Measurements from ENCODE around the gene SLC25A21.

The SLC25A21 gene

GRCh38 chr14:36976571-36977023, 195.8 kb downstream of the SLC25A21 start:
- peak; percentile 14 for DNase-seq

DNA sequence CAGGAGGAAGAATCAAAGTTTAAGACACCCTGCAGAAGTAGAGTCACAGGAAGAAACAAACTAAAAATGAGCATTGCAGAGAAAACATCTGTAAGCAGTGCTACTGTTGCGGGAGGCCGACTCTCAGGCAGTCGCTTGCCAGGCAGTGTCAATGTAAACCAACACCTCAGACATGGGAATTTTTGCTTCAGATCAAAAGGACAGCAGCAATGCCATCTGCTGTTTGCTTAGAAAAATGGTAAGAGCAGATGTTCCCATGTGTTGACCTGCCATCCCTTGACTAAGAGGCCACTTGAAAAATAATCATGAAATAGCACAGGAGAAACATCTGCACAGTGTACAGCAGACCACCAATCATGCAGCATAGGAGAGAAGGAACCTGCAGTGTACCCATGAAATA, 196.6 kb downstream of the SLC25A21 start:
- DNase-seq = no peak

- DNase-seq = no peak
Observed at GRCh38 chr14:36974985-36975384, 197.4 kb downstream of the SLC25A21 start.

GRCh38 chr14:36973806-36974442, 198.5 kb downstream of the SLC25A21 start:
- no peak for DNase-seq

DNA sequence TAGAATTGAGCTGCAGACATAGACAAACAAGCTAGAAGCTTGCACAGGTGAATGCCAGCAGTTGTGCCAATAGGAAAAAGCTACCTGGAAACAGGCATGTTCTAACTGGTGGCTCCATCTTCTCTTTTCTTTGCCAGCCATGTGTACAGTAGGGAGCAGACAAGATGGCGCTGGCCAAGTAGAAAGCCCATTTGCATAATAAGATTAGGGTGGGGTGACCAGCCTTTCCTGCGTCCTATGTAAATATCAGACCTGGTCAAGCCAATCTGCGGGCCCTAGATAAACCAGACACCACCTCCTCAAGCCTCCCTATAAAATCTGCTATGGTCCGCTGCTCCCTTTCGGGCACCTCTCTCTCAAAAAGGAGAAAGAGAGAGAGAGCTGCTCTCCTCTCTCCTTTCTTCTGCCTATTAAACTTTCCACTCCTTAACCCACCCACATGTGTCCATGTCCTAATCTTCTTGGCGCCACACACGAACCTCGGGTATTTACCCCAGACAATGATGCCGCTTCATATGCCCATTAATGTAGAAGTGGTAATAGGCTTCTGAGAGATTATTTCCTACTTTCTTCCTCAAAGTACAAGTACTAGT, 201.0 kb downstream of the SLC25A21 start:
- DNase-seq = no peak

GRCh38 chr14:36967892-36968555, 204.4 kb downstream of the SLC25A21 start:
- DNase-seq = no peak

DNA sequence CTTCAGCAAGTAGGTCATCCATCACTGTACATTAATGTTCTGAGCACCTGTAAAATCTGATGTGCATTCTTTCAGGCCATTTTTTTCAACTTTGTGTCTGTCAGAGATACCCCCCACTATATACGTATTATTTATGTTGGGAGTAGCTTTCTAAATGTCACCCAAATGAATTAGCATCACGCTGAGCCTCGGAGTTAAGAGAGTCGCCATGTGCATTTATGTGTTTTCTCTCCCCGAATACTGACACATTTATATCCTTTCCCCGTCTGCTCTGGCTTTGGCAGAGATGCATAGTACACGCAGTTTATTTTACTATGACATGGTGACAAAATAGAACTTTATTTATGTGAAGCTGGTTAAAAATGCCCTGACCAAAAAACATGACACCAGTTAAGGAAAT, 216.4 kb downstream of the SLC25A21 start:
- DNase-seq = no peak

DNA sequence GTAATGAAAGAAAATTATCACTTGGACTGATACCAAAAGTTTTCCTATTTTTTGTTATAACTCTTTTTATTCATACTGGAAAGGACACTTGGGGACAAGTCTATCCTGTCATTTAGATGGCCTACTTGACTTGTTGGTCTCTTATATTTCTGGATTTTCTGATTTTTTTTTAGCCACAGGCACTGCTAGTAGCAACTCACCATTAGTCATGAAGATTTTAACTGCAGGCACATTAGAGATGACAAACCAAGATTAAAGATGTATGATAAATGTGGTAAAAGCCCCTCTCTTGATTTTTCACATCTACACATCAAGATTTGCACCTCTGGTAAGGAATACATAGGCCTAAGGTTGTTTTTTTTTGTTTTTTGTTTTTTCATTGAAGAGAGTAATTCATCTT, 217.0 kb downstream of the SLC25A21 start:
- DNase-seq = no peak

DNA sequence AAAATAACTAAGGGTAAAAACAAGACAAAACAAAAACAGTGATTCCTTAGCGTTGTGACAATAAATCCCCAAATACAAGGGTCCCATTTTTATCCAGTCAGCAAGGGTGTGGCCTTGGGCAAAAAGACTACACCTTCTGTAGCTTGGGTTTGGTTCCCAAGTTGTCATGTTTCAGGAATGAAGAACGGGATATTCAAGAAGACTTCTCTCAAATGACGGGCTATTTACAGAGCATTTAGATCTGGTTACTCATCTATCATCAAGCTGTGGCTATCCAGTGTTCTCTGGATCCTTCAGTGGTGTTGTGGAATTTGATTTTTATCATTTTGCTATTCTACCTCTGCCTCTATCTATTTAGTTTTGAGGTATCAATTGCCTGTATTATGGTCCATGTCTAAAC, 219.7 kb downstream of the SLC25A21 start:
- DNase-seq = no peak

GRCh38 chr14:36951380-36951911, 221.0 kb downstream of the SLC25A21 start:
- no peak for DNase-seq

DNA sequence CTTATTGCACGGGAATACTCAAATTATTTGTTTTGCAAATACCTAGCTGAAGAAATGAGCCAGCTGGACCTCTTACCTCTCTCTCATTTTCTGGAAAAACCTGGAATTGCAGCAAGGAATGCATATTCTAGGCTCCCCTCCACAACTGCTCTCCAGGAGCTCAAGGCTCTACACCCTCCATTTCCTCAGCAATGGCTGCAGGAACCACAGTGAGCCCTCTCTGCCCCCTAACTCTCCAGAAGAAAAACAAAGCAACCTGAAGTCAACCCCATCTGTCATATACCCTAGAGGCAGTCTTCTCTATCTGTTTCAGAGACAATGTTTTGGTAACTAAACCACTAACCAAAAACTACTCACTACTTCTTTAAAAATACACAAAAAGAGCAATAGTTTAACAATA, 221.6 kb downstream of the SLC25A21 start:
- DNase-seq = no peak

GRCh38 chr14:36949371-36949770, 223.0 kb downstream of the SLC25A21 start:
- no peak for DNase-seq

DNA sequence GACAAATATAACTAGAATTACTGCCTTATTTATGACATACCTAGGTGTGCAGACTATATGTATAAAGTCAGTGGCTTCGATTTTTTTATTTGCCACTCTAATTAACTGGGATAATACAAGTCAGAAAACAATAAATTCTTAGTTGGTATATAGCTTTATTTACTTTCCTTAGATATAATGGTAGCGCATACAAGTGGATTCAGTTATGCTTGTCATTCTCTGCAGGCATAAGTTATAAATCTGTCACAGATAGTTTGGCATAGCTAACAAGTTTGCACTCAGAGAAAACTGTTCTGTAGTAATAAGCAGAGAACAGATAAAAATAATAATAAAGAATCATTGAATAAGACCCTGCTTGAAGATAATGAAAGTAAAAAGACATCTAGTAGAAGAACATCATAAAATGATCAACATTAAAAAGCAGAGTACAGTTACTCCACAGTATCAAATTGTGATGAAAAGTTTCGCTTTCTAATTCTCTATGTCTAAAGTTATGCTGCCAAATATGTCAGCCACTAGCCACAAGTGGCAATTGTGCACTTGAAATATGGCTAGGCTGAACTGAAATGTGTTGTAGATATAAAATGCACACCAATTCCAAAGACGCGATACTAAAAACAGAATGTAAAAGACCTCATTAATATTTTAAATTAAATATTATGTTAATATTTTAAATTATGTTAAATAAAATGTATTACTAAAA, 224.1 kb downstream of the SLC25A21 start:
- no peak for DNase-seq

DNA sequence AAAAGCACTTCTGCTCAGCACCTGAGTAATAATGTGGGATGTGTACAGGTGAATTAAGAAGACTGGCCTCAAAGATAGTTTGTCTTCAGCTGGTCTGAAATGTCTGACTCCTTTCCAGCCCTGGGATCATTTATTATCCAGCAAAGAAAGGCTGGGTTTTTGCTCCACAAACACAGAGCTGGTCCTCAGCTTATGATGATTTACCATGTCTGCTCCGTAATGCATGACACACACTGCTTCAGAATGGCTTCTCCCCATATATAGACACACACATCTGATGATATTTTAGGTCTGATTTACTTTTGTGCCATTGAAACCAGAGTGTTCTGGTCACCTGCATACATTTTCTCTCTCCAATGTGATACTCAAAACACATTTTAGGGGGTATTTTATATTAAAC, 225.0 kb downstream of the SLC25A21 start:
- no peak for DNase-seq

DNA sequence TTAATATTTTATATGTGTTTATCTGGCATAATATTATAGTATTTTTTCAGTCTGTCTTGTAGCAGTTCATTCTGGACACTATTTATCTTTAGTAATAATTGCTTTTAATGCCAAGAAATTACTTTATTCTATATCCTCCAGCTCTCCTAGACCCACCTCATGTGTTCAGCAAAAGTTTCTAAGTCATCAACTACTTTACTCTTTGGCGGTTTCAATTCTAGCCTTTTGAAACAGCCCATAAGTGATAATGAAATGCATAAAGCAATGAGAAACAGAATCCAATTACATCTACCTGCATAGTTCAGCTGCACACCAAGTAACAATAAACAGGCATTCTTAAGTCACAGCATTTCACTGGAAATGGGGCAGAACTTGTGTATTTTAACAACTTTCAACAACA, 225.5 kb downstream of the SLC25A21 start:
- DNase-seq = no peak

DNA sequence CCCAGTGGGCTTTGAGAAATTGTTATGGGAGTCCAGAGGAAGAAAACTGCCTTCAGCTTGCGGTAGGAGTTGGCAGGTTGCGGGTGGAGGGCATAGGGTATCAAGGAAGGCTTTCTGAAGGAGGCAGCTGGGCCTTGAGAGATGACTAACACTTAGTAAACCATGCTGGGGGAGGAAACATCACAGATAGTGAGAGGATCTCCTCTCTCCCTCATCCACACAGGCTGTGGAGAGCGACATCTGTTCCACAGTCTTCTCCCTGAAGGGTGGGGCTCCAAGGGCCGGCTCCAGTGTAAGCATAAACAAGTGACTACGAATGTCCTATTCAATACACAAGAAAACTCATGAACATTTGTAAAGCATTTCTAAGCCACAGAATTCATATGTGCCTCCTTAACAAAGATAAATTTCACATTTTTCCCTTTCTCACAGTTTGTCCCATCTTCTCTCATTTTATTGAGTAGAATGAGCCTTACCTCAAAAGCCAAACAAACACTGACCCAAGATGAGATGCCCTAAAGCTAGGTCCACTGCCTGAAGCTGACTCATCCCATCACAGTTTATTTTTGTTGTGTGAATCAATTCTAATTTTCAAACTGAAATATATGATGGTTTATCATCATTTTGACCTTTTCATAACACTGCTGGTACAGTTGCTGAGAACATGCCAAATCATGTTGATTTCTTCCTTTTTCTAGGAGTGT, 227.9 kb downstream of the SLC25A21 start:
- DNase-seq = no peak

DNA sequence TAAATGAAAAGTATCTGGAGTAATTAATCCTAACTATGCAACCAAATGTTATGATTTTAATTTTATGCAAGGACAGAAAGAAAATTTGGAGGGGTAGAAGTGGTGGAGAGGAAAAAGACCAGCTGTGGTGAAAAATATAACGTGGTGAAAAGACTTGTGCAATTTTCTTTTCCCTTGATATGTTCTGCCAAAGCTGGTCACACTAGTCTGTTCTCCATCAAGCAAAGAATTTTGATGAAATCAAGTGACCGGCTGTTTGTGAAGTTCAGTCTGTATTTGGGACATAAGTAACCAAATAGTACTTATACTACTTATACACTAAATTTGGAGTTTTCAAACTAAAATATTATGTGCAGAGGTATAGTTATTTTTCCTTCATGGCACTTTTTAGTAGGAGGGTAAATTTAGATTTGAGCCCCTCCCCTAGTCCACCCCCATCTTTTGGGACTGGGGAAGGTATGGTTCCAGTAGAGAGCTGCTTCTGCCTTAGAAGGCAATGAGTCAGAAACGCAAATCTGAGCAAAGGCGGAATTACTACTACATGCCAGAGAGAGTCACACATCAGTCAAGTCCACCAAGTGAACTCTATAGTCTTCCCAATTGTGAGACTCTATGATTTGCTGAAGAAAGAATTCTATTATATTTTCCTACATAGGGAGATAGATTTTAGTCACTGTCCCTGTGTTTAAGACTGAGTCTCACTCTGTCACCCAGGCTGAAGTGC, 229.7 kb downstream of the SLC25A21 start:
- DNase-seq = no peak

GRCh38 chr14:36941783-36942521, 230.5 kb downstream of the SLC25A21 start:
- peak; percentile 30 for DNase-seq

GRCh38 chr14:36940476-36940875, 231.9 kb downstream of the SLC25A21 start:
- no peak for DNase-seq

DNA sequence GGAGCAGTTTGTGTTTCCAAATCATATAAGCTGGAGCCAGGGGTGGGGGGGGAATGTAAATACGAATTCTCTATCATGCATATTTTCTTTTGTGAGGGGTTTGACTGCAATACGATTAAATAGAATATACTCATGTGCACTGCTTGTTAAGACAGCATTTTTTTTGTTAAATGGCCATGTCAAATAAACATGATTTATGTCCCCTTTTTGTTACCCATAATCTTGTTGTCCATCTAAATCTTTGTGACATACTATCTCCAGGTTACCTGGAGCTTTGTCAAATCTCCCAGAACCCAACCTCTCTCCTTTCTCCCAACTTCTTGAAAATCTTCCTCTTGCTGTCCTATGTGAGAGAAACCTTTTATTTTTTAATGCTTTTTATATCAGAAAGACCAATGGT, 233.1 kb downstream of the SLC25A21 start:
- no peak for DNase-seq

- DNase-seq = no peak
Observed at GRCh38 chr14:36938678-36939077, 233.7 kb downstream of the SLC25A21 start.
